Measurements from ENCODE around the gene TAAR9.

TAAR9 gene

GRCh38 chr6:132537977-132538376, at the start of gene TAAR9:
Gene TAAR9 (plus strand): TSS chr6:132538277. CDS start chr6:132538290, 13 bp downstream.
- DNase-seq, result no peak

- no peak for DNase-seq
These were observed 48.7 kb upstream of the TAAR9 start for GRCh38 chr6:132489376-132489775.

GRCh38 chr6:132490024-132490423, 48.1 kb upstream of the TAAR9 start:
- no peak for DNase-seq

GRCh38 chr6:132490478-132491204, 47.4 kb upstream of the TAAR9 start:
- no peak for DNase-seq

GRCh38 chr6:132491303-132491702, 46.8 kb upstream of the TAAR9 start:
- peak; percentile 2 for DNase-seq

- DNase-seq, result no peak
These were observed 46.2 kb upstream of the TAAR9 start for GRCh38 chr6:132491881-132492280.

GRCh38 chr6:132494954-132495353, 43.1 kb upstream of the TAAR9 start:
- DNase-seq, result no peak

- DNase-seq, result no peak
These were observed 42.4 kb upstream of the TAAR9 start for GRCh38 chr6:132495604-132496079.

GRCh38 chr6:132496519-132497180, 41.4 kb upstream of the TAAR9 start:
- DNase-seq, result no peak

GRCh38 chr6:132498638-132499037, 39.4 kb upstream of the TAAR9 start:
- DNase-seq, result no peak

- no peak for DNase-seq
These were observed 38.3 kb upstream of the TAAR9 start for GRCh38 chr6:132499757-132500156.

GRCh38 chr6:132504757-132505156, 33.3 kb upstream of the TAAR9 start:
- DNase-seq, result no peak

- DNase-seq, result no peak
These were observed 32.9 kb upstream of the TAAR9 start for GRCh38 chr6:132505158-132505557.

GRCh38 chr6:132506461-132506860, 31.6 kb upstream of the TAAR9 start:
- no peak for DNase-seq

- DNase-seq, result no peak
These were observed 30.9 kb upstream of the TAAR9 start for GRCh38 chr6:132506869-132507808.

GRCh38 chr6:132511210-132511830, 26.8 kb upstream of the TAAR9 start:
- DNase-seq, result no peak

GRCh38 chr6:132511831-132512220, 26.3 kb upstream of the TAAR9 start:
- DNase-seq, result no peak

- no peak for DNase-seq
These were observed 25.8 kb upstream of the TAAR9 start for GRCh38 chr6:132512342-132512637.

- DNase-seq, result peak; percentile 86
These were observed 25.1 kb upstream of the TAAR9 start, which contains the start of gene STX7 for GRCh38 chr6:132512638-132513632. Gene STX7 (minus strand): TSS chr6:132513116. CDS start chr6:132503530, 9,586 bp downstream.

- no peak for DNase-seq
These were observed 24.1 kb upstream of the TAAR9 start for GRCh38 chr6:132513831-132514545.

- no peak for DNase-seq
These were observed 22.7 kb upstream of the TAAR9 start for GRCh38 chr6:132515386-132515785.
